T-helper 17 cell (primary cell): ENCODE measurements around the gene LINC01488. TPM values are rescaled to one million over a fixed set of nuclear protein-coding genes. Genes with fewer than 3 reads are reported as not detected.

ENCODE experiments used
- ATAC-seq: fragments of 150-1000 bp; cut with Tn5 transposase; 2 replicates; pipeline ENCODE4 v1.10.0; 2021; ENCODE audit warnings: mild to moderate bottlenecking, moderate library complexity
- DNase-seq, 3 donors: peaks; one replicate each; pipeline versions ENCODE4 v3.0.0 to v3.0.0-alpha.2; 2020 to 2021
- H3K9me3 ChIP-seq: one replicate; pipeline ENCODE4 v1.7.0; 2013; ENCODE audit warnings: low read length, mild to moderate bottlenecking; ENCODE audit not compliant: control insufficient read depth, poor library complexity, severe bottlenecking
- H3K27ac Mint-ChIP-seq: one replicate; pipeline ENCODE4 v1.8.0; 2022; ENCODE audit warnings: mild to moderate bottlenecking, moderate library complexity, mixed read lengths
- H3K27me3 Mint-ChIP-seq: one replicate; pipeline ENCODE4 v1.8.0; 2022; ENCODE audit warnings: mixed read lengths
- H3K36me3 Mint-ChIP-seq: one replicate; pipeline ENCODE4 v1.8.0; 2022; ENCODE audit warnings: low read depth, mixed read lengths
- H3K4me1 Mint-ChIP-seq: one replicate; pipeline ENCODE4 v1.8.0; 2022; ENCODE audit warnings: mild to moderate bottlenecking, mixed read lengths
- H3K4me3 Mint-ChIP-seq: one replicate; pipeline ENCODE4 v1.8.0; 2022; ENCODE audit warnings: mild to moderate bottlenecking, moderate library complexity, mixed read lengths
- total RNA-seq, 4 donors: library from RNA in 2 of 4; stranded (reverse) in 2 of 4; gene quantifications; one replicate each; pipeline ENCODE4 v1.2.3 and lab custom pipeline; 2022 to 2026

The LINC01488 gene
- total RNA-seq, 2 donors from 2014 or later, result not detected

DNA sequence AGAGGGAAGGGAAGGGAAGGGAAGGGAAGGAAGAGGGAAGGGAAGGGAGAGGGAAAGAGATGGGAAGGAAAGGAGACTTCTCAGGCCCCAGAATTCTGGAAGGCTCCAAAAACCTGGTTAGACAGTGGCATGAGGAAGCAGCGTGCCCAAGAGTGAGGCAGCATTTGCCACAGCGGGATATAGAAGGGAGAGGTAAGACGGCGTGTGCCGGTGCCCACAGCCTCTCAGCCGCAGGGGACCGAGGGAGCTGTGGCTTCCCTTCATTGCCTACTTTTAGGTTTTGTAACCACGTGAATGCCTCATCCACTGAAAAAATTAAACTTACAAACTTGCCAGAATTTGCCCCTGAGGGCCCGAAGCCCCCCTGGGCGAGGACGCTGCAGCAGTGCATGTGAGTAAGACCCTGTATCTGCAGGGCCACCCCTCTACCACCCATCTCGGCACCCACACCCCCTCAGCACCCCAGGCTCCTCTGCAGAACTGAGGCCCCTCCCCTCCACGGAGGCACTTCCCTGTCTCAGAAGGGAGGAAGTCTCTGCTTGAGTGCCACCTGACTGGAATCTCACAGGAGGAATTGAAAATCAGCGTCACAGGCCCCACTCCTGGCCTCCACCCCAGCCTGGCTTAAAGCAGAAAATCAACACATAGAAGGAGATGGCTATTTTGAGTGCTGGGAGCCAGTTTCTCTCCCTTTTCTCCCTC lies 58.1 kb downstream of the LINC01488 start:
- H3K9me3 ChIP-seq, result no peaks in the 10 kb centered on the region
- Mint-ChIP-seq H3K4me1 (peaks cover 4% of the 10 kb centered on the region), H3K4me3 (no peak overlapping the region), H3K27ac (no peak overlapping the region), H3K27me3 (peaks cover 58% of the 10 kb centered on the region), H3K36me3 (peaks cover 5% of the 10 kb centered on the region)
- DNase-seq, result no peak
- ATAC-seq, result no peak

GRCh38 chr11:69540118-69541000 lies 58.9 kb downstream of the LINC01488 start:
- no peaks in the 10 kb centered on the region for H3K9me3 ChIP-seq
- Mint-ChIP-seq H3K4me3 (no peak overlapping the region), H3K4me1 (peaks cover 4% of the 10 kb centered on the region), H3K27me3 (peaks cover 66% of the 10 kb centered on the region), H3K36me3 (peaks cover 5% of the 10 kb centered on the region), H3K27ac (no peak overlapping the region)
- no peak for ATAC-seq
- DNase-seq, result no peak

DNA sequence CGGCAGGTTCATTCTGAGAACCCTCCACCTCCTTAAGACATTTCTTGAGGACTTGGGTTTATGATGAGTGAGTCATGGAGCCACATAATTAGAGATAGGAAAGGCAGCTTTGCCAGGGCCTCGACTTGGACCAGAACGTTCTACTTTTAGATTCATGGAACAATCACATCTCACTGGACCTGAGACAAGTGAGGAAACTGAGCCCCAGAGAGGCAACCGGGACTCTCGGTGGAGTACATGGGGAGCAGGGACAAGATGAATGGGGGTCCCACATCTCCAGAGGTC lies 59.5 kb downstream of the LINC01488 start:
- no peak for DNase-seq
- H3K36me3 Mint-ChIP-seq, result peaks cover 5% of the 10 kb centered on the region
- ATAC-seq, result no peak
- peaks cover 72% of the 10 kb centered on the region for H3K27me3 Mint-ChIP-seq
- peaks cover 4% of the 10 kb centered on the region for H3K4me1 Mint-ChIP-seq
- no peak overlapping the region for H3K27ac Mint-ChIP-seq
- H3K9me3 ChIP-seq, result no peaks in the 10 kb centered on the region
- H3K4me3 Mint-ChIP-seq, result no peak overlapping the region

DNA sequence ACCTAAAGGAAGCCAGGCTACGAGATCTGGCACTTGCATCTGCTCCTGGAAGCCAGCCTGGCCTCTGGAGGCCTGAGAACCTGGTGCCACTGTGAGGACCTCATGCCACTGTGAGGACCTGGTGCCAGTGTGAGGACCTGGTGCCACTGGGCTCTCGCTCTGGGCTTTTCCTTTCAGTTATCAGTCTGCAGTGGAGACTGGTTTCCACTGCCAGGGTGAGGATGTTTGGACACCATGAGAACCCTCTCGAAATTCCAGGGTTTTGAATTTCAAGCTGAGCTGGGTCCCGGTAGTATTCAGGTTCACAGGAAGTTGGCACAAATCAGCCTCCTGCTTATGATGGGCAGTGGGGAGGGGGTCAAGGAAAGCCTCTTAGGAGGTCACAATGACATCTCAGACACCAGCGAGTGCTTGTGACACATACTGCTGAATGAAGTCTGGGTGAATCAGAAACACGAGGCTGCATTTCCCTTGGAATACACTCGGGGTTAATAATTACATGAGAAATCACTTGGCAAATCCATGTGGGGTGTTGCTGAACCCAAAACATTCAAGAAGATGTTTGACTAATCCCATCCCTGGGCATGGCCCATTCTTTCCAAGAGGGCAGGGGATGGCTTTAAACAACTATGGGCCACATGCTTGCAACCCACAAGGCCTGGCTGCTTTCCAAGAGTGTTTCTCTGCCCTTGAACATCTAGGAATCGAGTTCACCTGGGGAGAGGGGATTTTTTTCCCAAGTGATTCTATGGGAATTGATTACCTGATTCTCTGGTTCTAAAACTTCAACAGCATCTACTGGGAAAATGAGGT lies 60.2 kb downstream of the LINC01488 start:
- DNase-seq (no peak), ATAC-seq (no peak)
- Mint-ChIP-seq H3K27me3 (peaks cover 79% of the 10 kb centered on the region), H3K4me3 (no peak overlapping the region), H3K4me1 (peaks cover 9% of the 10 kb centered on the region), H3K27ac (no peak overlapping the region), H3K36me3 (peaks cover 5% of the 10 kb centered on the region)
- H3K9me3 ChIP-seq, result no peaks in the 10 kb centered on the region

DNA sequence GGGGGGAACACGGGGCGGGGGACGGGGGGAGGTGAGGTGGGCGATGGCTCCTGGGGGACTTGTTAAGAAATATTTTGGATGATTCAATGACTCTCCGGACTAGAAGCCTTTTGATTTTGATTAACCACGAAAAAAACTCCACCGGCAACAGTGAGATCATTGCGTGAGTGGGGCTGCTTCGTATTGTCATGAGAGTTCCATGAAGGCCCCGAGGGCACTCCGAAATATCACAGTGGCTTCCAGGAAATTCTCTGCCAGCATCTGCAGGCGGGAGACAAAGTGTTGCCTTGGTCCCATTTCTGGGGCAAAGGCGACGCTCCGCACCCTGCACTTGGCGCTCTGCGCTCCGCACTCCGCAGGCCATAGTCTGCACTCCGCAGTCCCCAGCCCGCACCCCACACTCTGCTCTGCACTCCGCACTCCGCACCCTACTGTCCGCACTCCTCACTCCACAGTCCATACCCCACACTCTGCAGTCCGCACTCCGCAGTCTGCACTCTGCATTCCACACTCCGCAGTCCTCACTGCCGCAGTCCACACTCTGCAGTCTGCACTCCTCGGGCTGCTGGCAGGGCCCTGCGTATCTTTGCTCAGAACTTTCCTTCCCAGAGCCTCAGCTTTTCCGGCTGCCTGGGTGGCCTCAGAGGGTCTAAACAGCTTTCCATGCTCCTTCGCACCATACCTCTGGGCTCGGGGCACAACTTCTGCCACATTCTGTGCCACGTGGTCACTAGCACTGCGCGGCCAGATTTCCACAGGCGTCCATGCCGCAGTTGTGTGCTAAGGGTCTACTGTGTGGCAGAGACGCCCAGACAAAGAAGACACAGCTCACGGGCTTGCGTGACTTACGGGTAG lies 61.1 kb downstream of the LINC01488 start:
- H3K36me3 Mint-ChIP-seq, result peaks cover 5% of the 10 kb centered on the region
- no peaks in the 10 kb centered on the region for H3K9me3 ChIP-seq
- H3K4me3 Mint-ChIP-seq, result no peak overlapping the region
- no peak for ATAC-seq
- no peak overlapping the region for H3K27ac Mint-ChIP-seq
- DNase-seq, result no peak
- H3K4me1 Mint-ChIP-seq, result peaks cover 12% of the 10 kb centered on the region
- H3K27me3 Mint-ChIP-seq, result peaks cover 80% of the 10 kb centered on the region

Other genes starting within 250 kb of the LINC01488 start
- 1 to 10 TPM in 1 of 2 donors, under 1 TPM in 1; 0.60 to 8.9 TPM for gene MYEOV, start 187.5 kb upstream of the LINC01488 start, total RNA-seq
- 1 to 10 TPM; 1.1 to 3.9 TPM for gene CCND1, start 159.5 kb downstream of the LINC01488 start, total RNA-seq
- 10 to 100 TPM; 33.4 to 43.2 TPM for gene LTO1, start 193.7 kb downstream of the LINC01488 start, total RNA-seq
- not detected for gene FGF19, start 222.4 kb downstream of the LINC01488 start, total RNA-seq